ENCODE data around the gene KCTD10.

The KCTD10 gene

GRCh38 chr12:109477185-109477962, at the start of gene KCTD10, which contains the start of gene UBE3B:
Gene KCTD10, minus strand, starts transcription at chr12:109477300. Its CDS starts 38 bp downstream, at chr12:109477262.
Gene UBE3B, plus strand, starts transcription at chr12:109477634. Its CDS starts 5,918 bp downstream, at chr12:109483552.
- peak within 1 kb of the TSS; percentile 95 for H3K27ac ChIP-seq
- 0 out of 2 replicates have a peak, but pooled peaks have one; percentile 9 for TF ChIP-seq ZFX (IDR thresholded peaks at IDR 0.05)
- no peak for TF ChIP-seq CTCF (conservative IDR thresholded peaks at IDR 0.05)

GRCh38 chr12:109525279-109525585, 48.1 kb upstream of the KCTD10 start:
- H3K27ac ChIP-seq, result no peak overlapping the region
- no peak for TF ChIP-seq CTCF (conservative IDR thresholded peaks at IDR 0.05)
- TF ChIP-seq ZFX (IDR thresholded peaks at IDR 0.05), result no peak

- TF ChIP-seq CTCF (conservative IDR thresholded peaks at IDR 0.05) (no peak), ZFX (IDR thresholded peaks at IDR 0.05) (no peak)
- no peak overlapping the region for H3K27ac ChIP-seq
These were observed 47.6 kb upstream of the KCTD10 start for GRCh38 chr12:109524466-109525278.

DNA sequence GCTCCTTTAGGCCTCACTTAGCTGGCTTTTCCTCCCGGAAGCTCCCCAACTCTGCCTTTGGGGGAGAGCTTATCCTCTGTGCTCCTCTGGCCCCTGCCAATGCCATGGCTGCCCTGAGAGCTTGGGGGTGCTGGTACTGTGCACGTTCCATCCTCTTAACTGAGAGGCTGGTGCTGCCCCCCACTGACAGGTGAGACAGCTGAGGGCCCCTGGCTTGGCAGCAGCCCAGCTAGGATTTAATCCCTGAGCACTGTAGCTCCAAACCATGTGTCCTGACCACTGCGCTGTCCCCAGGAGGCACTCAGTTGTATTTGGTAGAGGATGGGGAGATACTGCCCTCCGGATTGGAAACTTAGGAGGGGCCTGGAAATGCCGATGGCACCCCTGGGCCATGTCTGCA, 46.4 kb upstream of the KCTD10 start:
- no peak for TF ChIP-seq CTCF (conservative IDR thresholded peaks at IDR 0.05)
- no peak for TF ChIP-seq ZFX (IDR thresholded peaks at IDR 0.05)
- H3K27ac ChIP-seq, result no peak overlapping the region

- no peak overlapping the region for H3K27ac ChIP-seq
- no peak for TF ChIP-seq CTCF (conservative IDR thresholded peaks at IDR 0.05)
- TF ChIP-seq ZFX (IDR thresholded peaks at IDR 0.05), result no peak
These were observed 46.0 kb upstream of the KCTD10 start for GRCh38 chr12:109523071-109523470.

DNA sequence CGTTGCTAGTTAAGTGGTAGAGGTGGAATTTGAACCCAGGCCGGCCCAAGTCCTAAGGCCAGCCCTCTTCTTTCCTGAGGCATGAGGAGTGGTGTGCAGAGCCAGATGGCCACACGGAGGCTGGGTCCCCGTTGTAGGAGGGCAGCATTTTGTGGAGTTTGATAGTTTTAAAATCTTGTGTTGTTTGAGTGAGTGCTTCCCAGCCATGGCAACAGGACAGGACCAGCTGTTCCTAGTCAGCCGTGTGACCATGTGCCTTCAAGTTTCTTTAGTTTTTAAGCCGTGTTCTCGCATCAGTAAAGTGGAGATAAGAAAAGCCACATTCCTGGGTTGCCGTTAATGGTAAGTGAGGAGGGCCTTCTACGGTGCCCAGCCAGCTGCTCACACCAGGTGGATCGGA, 44.7 kb upstream of the KCTD10 start:
- TF ChIP-seq ZFX (IDR thresholded peaks at IDR 0.05) (no peak), CTCF (conservative IDR thresholded peaks at IDR 0.05) (no peak)
- no peak overlapping the region for H3K27ac ChIP-seq

- H3K27ac ChIP-seq, result no peak overlapping the region
These were observed 42.7 kb upstream of the KCTD10 start for GRCh38 chr12:109519787-109520186.

More at GRCh38 chr12:109519787-109520186, 42.7 kb upstream of the KCTD10 start:
- no peak for TF ChIP-seq ZFX (IDR thresholded peaks at IDR 0.05)
- TF ChIP-seq CTCF (conservative IDR thresholded peaks at IDR 0.05), result no peak
